Left cardiac atrium (tissue), 4 donors: Measurements from ENCODE around the gene VAT1. TPM values are rescaled to one million over a fixed set of nuclear protein-coding genes. Genes with fewer than 3 reads are reported as not detected.
A peak's percentile ranks its signal among the peaks of the same experiment; 100 is the strongest.

Source experiments
- ATAC-seq, 2 donors: fragments of 200-7000 bp; cut with Tn5 transposase; one replicate each; pipeline ENCODE4 v1.9.1; 2020; ENCODE audit warnings: mild to moderate bottlenecking in 2 of 2, moderate library complexity in 2 of 2
- DNase-seq: peaks from one replicate; pipeline ENCODE4 v3.0.0-alpha.2; 2020
- intact Hi-C, 2 donors: fragments of 100-400 bp; cut with DNase I; formaldehyde crosslinking; loops; one replicate each; pipeline versions ENCODE4 v1.14.1 to v1.15.1; 2022 to 2023
- total RNA-seq, 2 donors: library from RNA; stranded (reverse); fragmentation: NEBNext Ultra II Directional; extraction: Animal tissue kit (Norgen Biotek cat#: 25700); gene quantifications; one replicate each; pipeline ENCODE4 v1.2.1, GENCODE V29; 2021
- donor health status: DM: no; HTN: yes; CAD: no.
- donor health status: DM: no; HTN: yes; CAD: no; lungs with severe emphysema.
- donor health status: DM: yes; HTN: yes; CAD: no.
- donor health status: Dilated cardiomyopathy.

Gene VAT1
- total RNA-seq, 2 donors from 2014 or later: 115 to 118 TPM

GRCh38 chr17:43028221-43028861 lies 6.2 kb upstream of the VAT1 start:
- intact Hi-C loops: no loop called here
- ATAC-seq: no peak
- DNase-seq: no peak

- ATAC-seq (no peak), DNase-seq (no peak)
- intact Hi-C loops: no loop called here
Measured at GRCh38 chr17:43027091-43028032, 5.2 kb upstream of the VAT1 start.

- ATAC-seq (no peak), DNase-seq (no peak)
- intact Hi-C loops: no loop called here
Measured at GRCh38 chr17:43026595-43026994, 4.4 kb upstream of the VAT1 start.

DNA sequence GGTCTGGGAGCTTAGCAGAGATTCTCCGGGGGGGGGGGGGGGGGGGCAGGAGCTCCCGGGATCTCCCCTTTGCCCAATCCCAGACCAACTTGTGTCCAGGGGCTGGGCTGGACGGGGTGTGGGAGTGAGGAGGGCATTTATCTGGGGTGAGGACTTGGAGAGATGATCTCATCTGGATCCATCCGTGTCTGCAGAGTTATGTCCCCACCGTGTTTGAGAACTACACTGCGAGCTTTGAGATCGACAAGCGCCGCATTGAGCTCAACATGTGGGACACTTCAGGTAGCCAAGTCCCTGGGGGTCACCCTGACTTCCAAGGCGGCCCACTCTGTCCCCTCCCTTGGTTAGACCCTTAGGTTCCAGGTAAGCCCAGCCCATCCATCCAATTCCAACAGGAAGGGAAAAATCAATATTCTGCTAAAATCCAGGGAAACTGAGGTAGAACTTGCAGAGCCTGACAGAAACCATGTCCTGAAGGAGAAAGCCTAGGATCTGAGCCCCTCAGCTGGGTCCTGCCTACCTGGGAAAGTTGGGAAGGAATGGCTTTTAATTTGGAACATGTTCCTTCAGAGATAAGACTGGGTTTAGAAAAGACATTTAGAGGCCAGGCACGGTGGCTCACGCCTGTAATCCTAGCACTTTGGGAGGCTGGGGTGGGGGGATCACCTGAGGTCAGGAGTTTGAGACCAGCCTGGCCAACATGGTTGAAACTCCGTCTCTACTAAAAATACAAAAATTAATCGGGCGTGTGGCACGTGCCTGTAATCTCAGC lies 3.8 kb upstream of the VAT1 start:
- intact Hi-C loops: no loop called here
- ATAC-seq (no peak), DNase-seq (no peak)

- intact Hi-C loops: no loop called here
- DNase-seq: peak; percentile 40
- ATAC-seq: no peak
Measured at GRCh38 chr17:43025290-43025657, 3.1 kb upstream of the VAT1 start.

DNA sequence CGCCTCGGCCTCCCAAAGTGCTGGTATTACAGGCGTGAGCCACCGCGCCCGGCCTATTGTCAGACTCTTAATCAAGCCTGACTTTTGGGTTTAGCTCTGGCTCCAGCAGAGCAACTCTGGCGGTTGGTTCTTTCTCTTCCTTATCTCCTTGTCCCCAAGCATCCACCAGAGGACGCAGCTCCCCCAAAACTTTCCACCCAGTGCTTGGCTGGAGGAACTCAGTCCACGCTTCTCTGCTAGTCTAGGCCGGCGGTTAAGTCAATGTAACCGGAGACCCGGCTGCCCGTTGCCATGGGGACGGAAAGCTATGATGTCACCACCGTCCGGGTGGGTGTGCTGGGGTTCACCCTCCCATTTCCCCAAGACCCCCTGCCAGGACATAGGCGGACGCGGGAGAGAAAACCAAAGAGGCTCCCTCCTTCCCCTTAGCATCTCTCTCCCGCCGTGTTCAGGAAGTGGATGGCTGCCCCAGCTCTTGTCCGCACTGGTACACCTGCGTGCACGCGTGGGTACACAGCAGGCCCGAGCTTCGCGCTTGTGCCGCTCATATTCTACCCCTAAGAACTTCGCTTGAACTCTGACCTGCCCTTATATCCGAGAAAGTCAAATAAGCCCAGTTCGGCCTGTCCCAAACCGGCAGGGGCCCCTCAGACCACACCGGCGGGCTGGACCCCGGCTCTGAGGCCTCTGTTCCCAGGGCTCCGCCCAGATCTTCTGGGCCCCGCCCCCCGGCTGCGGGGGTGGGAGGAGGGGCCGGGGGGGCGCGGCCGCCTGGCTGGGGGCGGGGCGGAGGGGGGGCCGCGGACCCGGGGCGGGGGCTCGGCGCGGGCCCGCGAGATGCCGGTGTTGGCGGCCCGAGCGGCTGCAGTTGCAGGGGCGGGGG lies 2.5 kb upstream of the VAT1 start, which contains the start of gene RND2:
Gene RND2 (plus strand): TSS at position 825 of the 883 bp plus-strand sequence. CDS start 117 bp downstream, outside the sequence.
- peak; percentile 92 for DNase-seq
- intact Hi-C loops: loop anchor here in 1 of 2 donors (5.0 kb wide), 1 partner anchor 148 kb away; the partner anchor contains the start of gene NBR1
- peak; percentile 71 to 73 for ATAC-seq

GRCh38 chr17:43020789-43021740 lies 1.1 kb downstream of the VAT1 start:
- DNase-seq: peak; percentile 81
- ATAC-seq: peak; percentile 35 to 40
- intact Hi-C loops: loop anchor here in 1 of 2 donors (5.0 kb wide), 1 partner anchor 151 kb away; the partner anchor contains the start of gene NBR1

DNA sequence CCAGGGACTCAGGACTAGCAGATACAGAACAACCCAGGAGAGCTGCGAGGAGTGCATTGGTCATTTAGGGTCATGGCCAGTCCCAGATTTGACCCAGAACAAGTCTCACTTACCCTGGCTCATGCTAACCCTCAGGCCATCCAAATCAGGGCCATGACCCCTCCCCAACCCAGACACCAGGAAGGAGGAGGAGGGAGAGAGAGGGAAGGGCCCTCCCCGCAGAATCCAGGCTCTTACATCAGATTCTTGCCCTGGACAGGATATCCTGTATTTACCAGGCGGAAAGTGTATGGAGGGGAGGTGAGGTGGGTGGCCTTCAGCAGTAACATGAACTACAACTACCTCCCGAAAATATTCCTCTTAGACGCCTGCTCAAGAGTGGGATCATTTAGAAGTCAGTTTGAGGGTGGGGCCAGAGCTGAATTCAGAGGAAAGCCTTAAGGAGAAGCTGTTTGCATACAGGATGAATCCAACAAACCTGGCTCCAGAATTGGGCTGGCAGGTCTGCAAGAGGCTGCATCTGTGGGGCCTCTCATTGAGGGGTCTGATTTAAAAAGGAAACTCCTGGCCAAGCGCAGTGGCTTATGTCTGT lies 2.1 kb downstream of the VAT1 start:
- DNase-seq (no peak), ATAC-seq (no peak)
- intact Hi-C loops: loop anchor here in 1 of 2 donors (5.0 kb wide), 1 partner anchor 152 kb away; the partner anchor contains the start of gene NBR1

GRCh38 chr17:43019418-43019817 lies 2.8 kb downstream of the VAT1 start:
- intact Hi-C loops: no loop called here
- no peak for DNase-seq

GRCh38 chr17:43018932-43019331 lies 3.3 kb downstream of the VAT1 start:
- intact Hi-C loops: no loop called here
- no peak for DNase-seq
- ATAC-seq: no peak

More at GRCh38 chr17:43019418-43019817, 2.8 kb downstream of the VAT1 start:
- ATAC-seq: no peak

DNA sequence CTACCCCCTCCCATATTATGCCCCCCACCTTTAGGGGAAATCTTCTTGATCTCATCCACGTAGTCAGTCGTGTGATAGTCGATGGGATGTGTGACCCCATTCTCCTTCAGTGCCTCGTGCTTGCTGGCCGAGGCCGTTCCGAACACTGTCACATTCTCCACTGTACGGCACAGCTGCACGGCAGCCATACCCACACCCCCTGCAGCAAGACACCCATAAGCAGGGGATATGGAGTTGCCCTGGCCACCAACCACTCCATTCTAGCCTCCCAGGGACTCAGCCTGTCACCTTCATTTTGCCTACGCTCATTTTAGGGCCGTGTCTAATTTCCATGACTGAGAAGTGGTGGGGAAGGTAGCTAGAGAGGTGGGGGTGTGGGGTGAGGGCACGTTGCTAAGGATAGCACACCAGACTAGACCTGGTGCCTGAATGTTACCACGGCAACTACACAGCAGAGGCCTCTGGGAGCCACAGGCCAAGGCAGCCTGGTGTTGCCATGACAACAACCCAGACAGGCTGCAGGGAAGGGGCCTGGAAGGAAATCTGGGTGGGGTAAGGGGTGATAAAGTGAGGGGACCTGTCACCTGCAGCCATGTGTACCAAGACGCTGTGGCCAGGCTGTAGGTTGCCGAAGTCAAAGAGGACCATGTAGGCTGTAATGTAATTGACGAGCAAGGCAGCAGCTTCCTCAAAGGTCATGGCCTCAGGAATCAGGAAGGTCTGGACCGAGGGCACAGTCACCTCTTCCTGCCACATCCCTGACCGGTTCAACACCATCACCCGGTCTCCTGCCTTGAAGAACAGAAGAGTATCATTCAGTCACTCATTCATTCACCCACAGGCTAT lies 4.0 kb downstream of the VAT1 start:
- ATAC-seq (no peak), DNase-seq (no peak)
- intact Hi-C loops: no loop called here

DNA sequence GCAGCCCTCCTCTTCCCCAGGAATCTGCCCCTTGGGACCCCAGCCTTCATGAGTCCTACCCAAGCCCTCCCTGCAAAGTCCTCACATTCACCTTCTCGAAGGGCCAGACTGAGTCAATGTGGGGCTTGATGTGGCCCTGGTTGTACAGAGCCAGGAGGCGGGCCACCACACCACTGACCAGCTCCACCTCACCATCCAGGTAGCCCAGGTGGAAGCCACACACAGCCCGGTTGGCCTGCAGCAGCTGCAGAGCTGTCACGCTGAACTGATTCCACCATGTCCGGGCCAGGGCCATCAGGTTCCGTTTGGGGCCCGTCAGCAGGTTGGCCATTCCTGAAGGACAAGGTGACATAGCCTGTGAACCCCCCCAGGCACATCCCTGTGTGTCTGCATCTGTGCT lies 6.0 kb downstream of the VAT1 start:
- intact Hi-C loops: no loop called here
- DNase-seq (no peak), ATAC-seq (no peak)

DNA sequence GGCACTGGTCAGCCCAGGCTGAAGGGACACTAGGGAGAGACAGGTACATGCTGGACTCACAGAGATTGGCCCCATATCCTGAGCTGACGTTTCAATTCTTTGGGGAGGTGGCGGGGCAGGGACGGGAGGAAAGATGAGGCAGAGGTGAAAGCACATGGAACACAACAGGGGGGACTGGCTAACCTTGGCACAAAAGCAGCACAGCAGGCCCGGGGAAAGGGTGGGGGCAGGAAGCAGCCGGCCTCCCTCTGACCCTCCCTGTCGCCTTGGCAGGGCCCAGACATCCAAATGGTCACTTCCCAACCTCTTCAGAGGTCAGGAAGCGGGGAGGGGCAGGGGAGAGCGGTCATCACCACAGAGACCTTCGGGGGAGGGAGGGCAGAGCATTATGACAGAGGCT lies 6.6 kb downstream of the VAT1 start:
- DNase-seq: peak; percentile 87
- intact Hi-C loops: no loop called here
- peak; percentile 59 to 60 for ATAC-seq

- peak in 1 of 2 donors; percentile 2 for ATAC-seq
- intact Hi-C loops: no loop called here
- DNase-seq: no peak
Measured at GRCh38 chr17:43014649-43015542, 7.3 kb downstream of the VAT1 start.

DNA sequence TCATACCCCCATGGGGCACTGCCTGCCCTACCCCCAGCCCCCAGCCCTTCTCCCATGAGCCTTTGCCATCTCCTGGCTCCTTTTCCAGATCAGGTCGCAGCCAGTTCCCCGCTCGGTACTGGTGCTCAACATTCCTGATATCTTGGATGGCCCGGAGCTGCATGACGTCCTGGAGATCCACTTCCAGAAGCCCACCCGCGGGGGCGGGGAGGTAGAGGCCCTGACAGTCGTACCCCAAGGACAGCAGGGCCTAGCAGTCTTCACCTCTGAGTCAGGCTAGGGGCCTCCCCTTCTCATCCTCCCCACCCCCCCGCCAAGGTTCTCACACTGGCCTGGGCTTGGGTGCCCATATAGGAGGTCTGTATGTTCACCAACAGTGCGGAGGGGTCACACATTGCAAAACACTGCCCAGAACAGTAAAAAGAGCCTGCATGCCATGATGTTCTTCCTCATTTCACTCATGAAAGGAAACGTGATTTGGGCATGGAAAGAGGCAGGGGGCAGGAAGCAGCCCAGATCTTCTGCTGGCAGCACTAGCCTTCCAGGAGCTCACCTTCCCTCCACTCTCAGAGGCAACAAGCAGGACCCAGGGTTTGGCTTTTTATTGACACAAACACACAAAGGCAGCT lies 8.1 kb downstream of the VAT1 start:
- ATAC-seq (peak in 1 of 2 donors; percentile 24), DNase-seq (no peak)

More for the DNA sequence above, 8.1 kb downstream of the VAT1 start:
- intact Hi-C loops: no loop called here
